Panc1 (cell line): ENCODE measurements around the gene STAC. TPM values are rescaled to one million over a fixed set of nuclear protein-coding genes. Genes with fewer than 3 reads are reported as not detected.

ENCODE experiments used
- ATAC-seq: fragments of 200-7000 bp; cut with Tn5 transposase; 2 replicates; pipeline ENCODE4 v1.9.1; 2020; ENCODE audit warnings: mild to moderate bottlenecking, moderate library complexity
- BruUV-seq: library from RNA; stranded (reverse); fragments of 400-500 nt; replicated peaks from 2 replicates; lab custom pipeline; 2021; lab: Mats Ljungman, UMichigan
- CTCF ChIA-PET: fragments of 300-600 bp; sonication (Branson Sonifier 250); formaldehyde crosslinking; loops from one replicate; lab custom pipeline; 2022; ENCODE audit warnings: antibody characterized with exemption; lab: Charles Lee
- POLR2A ChIA-PET: fragments of 300-600 bp; sonication (Branson Sonifier 250); formaldehyde crosslinking; loops from one replicate; lab custom pipeline; 2022; ENCODE audit warnings: antibody characterized with exemption; lab: Charles Lee
- DNase-seq: peaks from one replicate; pipeline ENCODE4 v3.0.0-alpha.2; 2010; ENCODE audit warnings: low read depth, low spot score
- H3K27ac ChIP-seq: 2 replicates; pipeline ENCODE4 v1.5.1; 2011; ENCODE audit warnings: mild to moderate bottlenecking, low read length, inconsistent platforms
- H3K27me3 ChIP-seq: fragments of 200-500 bp; sonication (Bioruptor generic); 2 replicates; pipeline ENCODE4 v1.6.0; 2014; ENCODE audit warnings: low read length, inconsistent platforms; ENCODE audit not compliant: control insufficient read depth, insufficient read depth
- H3K36me3 ChIP-seq: fragments of 200-500 bp; sonication (Bioruptor generic); 2 replicates; pipeline ENCODE4 v1.5.1; 2014; ENCODE audit warnings: inconsistent platforms, mild to moderate bottlenecking, low read length, moderate library complexity; ENCODE audit not compliant: control insufficient read depth, insufficient read depth
- H3K4me1 ChIP-seq: 2 replicates; pipeline ENCODE4 v1.5.1; 2011; ENCODE audit warnings: inconsistent platforms, mild to moderate bottlenecking, low read length, moderate library complexity; ENCODE audit not compliant: control insufficient read depth, insufficient read depth
- H3K4me3 ChIP-seq, 2 experiments: 2 replicates each; pipeline ENCODE4 v1.5.1; 2011 to 2012; ENCODE audit warnings: low read depth in 2 of 2, low read length in 2 of 2, mild to moderate bottlenecking in 2 of 2, inconsistent platforms in 1 of 2, moderate library complexity in 1 of 2
- H3K9me3 ChIP-seq: fragments of 200-500 bp; sonication (Bioruptor generic); 2 replicates; pipeline ENCODE4 v1.5.1; 2014; ENCODE audit warnings: low read depth, mild to moderate bottlenecking, inconsistent platforms, low read length, moderate library complexity; ENCODE audit not compliant: control insufficient read depth, insufficient read depth
- POLR2AphosphoS5 ChIP-seq: IDR thresholded peaks from 2 replicates; pipeline ENCODE4 v1.6.1; 2012; ENCODE audit warnings: mild to moderate bottlenecking, low read depth, low read length, moderate library complexity
- SIN3A ChIP-seq: IDR thresholded peaks from 2 replicates; pipeline ENCODE4 v1.6.1; 2012; ENCODE audit warnings: low read depth, mild to moderate bottlenecking, low read length, moderate library complexity, borderline replicate concordance; ENCODE audit not compliant: insufficient read depth
- TCF7L2 ChIP-seq: IDR thresholded peaks from 2 replicates; pipeline ENCODE4 v1.6.1; 2011; ENCODE audit warnings: mild to moderate bottlenecking, low read depth, low read length, inconsistent platforms
- in situ Hi-C: cut with HindIII; loops from 2 replicates; pipeline ENCODE4 v1.10.0; 2016; ENCODE audit warnings: low sequenced_read_pairs, low pct_unique_long_range_greater_than_20kb
- intact Hi-C: fragments of 100-400 bp; cut with micrococcal nuclease; formaldehyde crosslinking; loops from one replicate; pipeline ENCODE4 v1.10.0; 2022; ENCODE audit not compliant: unreplicated experiment
- total RNA-seq: library from RNA; stranded (reverse); gene quantifications from one replicate; pipeline ENCODE4 v1.2.1, GENCODE V29; 2021; ENCODE audit not compliant: unreplicated experiment
- TF ChIP-seq, protein P1 (sequence below), 2 experiments: IDR thresholded peaks; 2 replicates each; pipeline ENCODE4 v1.6.1; 2011 to 2012; ENCODE audit warnings: low read depth in 2 of 2, control low read depth in 1 of 2, low read length in 1 of 2, mild to moderate bottlenecking in 1 of 2, moderate library complexity in 1 of 2; ENCODE audit not compliant: insufficient read depth in 1 of 2
- TF ChIP-seq, protein P2 (sequence below): fragments of 450-650 bp; IDR thresholded peaks from 2 replicates; pipeline ENCODE4 v1.5.1; 2017; ENCODE audit warnings: mild to moderate bottlenecking

Gene STAC
- total RNA-seq, 1 experiment from 2014 or later = 18.8 TPM

DNA sequence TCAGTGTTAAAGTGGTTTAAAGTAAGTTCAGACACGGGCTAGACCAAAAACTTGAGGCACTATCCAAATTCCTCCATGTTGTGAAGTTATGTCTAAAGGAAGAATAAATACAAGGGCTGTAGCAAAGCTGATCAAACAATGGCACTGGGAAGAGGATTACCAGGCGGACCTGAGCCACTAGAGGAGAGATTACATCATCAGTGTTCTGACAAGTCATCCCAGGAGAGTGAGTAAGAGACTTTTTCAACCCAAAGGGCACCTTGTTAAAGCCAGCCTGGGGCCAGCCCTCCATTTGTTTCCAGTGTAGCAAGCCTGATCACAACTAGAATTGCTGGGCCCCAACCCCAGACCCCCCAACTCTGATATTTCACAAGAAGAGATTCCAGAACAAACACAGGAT is 217.1 kb downstream of the STAC start:
- BruUV-seq = no TSS peak
- H3K9me3 ChIP-seq = no peaks in the 10 kb centered on the region
- H3K27ac ChIP-seq = no peak overlapping the region
- no peaks in the 10 kb centered on the region for H3K4me1 ChIP-seq
- POLR2A ChIA-PET = no interaction called here
- no peaks in the 10 kb centered on the region for H3K36me3 ChIP-seq
- no peaks in the 10 kb centered on the region for H3K27me3 ChIP-seq
- intact Hi-C loops = no loop called here
- in situ Hi-C loops = no loop called here
- TF ChIP-seq POLR2AphosphoS5 = no peak
- TF ChIP-seq TCF7L2 = no peak
- TF ChIP-seq, protein P1, sequence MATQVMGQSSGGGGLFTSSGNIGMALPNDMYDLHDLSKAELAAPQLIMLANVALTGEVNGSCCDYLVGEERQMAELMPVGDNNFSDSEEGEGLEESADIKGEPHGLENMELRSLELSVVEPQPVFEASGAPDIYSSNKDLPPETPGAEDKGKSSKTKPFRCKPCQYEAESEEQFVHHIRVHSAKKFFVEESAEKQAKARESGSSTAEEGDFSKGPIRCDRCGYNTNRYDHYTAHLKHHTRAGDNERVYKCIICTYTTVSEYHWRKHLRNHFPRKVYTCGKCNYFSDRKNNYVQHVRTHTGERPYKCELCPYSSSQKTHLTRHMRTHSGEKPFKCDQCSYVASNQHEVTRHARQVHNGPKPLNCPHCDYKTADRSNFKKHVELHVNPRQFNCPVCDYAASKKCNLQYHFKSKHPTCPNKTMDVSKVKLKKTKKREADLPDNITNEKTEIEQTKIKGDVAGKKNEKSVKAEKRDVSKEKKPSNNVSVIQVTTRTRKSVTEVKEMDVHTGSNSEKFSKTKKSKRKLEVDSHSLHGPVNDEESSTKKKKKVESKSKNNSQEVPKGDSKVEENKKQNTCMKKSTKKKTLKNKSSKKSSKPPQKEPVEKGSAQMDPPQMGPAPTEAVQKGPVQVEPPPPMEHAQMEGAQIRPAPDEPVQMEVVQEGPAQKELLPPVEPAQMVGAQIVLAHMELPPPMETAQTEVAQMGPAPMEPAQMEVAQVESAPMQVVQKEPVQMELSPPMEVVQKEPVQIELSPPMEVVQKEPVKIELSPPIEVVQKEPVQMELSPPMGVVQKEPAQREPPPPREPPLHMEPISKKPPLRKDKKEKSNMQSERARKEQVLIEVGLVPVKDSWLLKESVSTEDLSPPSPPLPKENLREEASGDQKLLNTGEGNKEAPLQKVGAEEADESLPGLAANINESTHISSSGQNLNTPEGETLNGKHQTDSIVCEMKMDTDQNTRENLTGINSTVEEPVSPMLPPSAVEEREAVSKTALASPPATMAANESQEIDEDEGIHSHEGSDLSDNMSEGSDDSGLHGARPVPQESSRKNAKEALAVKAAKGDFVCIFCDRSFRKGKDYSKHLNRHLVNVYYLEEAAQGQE (IDR thresholded peaks at IDR 0.05; ENCODE audit: insufficient read depth in 1 of 2, low read depth in 2 of 2, low read length in 1 of 2) = no peak
- no peak for TF ChIP-seq SIN3A
- TF ChIP-seq, protein P2, sequence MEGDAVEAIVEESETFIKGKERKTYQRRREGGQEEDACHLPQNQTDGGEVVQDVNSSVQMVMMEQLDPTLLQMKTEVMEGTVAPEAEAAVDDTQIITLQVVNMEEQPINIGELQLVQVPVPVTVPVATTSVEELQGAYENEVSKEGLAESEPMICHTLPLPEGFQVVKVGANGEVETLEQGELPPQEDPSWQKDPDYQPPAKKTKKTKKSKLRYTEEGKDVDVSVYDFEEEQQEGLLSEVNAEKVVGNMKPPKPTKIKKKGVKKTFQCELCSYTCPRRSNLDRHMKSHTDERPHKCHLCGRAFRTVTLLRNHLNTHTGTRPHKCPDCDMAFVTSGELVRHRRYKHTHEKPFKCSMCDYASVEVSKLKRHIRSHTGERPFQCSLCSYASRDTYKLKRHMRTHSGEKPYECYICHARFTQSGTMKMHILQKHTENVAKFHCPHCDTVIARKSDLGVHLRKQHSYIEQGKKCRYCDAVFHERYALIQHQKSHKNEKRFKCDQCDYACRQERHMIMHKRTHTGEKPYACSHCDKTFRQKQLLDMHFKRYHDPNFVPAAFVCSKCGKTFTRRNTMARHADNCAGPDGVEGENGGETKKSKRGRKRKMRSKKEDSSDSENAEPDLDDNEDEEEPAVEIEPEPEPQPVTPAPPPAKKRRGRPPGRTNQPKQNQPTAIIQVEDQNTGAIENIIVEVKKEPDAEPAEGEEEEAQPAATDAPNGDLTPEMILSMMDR = no peak
- H3K4me3 ChIP-seq = no peak overlapping the region
- CTCF ChIA-PET = no interaction called here
- DNase-seq = no peak
- no peak for ATAC-seq
